T-cell (primary cell): Measurements from ENCODE around the gene SBK3. TPM values are rescaled to one million over a fixed set of nuclear protein-coding genes. Genes with fewer than 3 reads are reported as not detected.

Experiments used
- ATAC-seq, 4 experiments: fragments of 200-7000 bp in 3 of 4; fragments of 150-1000 bp in 1 of 4; cut with Tn5 transposase; replicated peaks in 1 of 4; 1 replicate in 3 of 4; 2 replicates in 1 of 4; pipeline ENCODE4 v1.10.0; 2021; ENCODE audit warnings: moderate library complexity in 3 of 4, mild to moderate bottlenecking in 2 of 4, moderate number of reproducible peaks in 1 of 4
- CTCF ChIA-PET, 2 donors: fragments of 300-600 bp; sonication (Branson Sonifier 250); formaldehyde crosslinking; loops; one replicate each; lab custom pipeline; 2022; ENCODE audit warnings: antibody characterized with exemption in 2 of 2; lab: Charles Lee
- POLR2A ChIA-PET, 2 donors: fragments of 300-600 bp; sonication (Branson Sonifier 250); formaldehyde crosslinking; loops; one replicate each; lab custom pipeline; 2022; ENCODE audit warnings: antibody characterized with exemption in 2 of 2; lab: Charles Lee
- DNase-seq, 35 experiments: peaks; one replicate each; pipeline versions ENCODE4 v3.0.0 to v3.0.0-alpha.2; 2013 to 2023
- H3K27ac ChIP-seq: one replicate; pipeline ENCODE4 v1.5.1; 2013; ENCODE audit warnings: low read length
- H3K27me3 ChIP-seq, 2 experiments: replicated peaks in 1 of 2; 1 replicate in 1 of 2; 2 replicates in 1 of 2; pipeline versions ENCODE4 v1.6.1 to v1.7.0; 2013; ENCODE audit warnings: low read length in 1 of 2, mixed read lengths in 1 of 2; ENCODE audit not compliant: control insufficient read depth in 2 of 2, insufficient read depth in 2 of 2; ENCODE audit errors: extremely low read depth in 1 of 2
- H3K36me3 ChIP-seq, 2 donors: 1 replicate in 1 of 2; 2 replicates in 1 of 2; pipeline versions ENCODE4 v1.6.1 to v1.7.0; 2013; ENCODE audit warnings: low read length in 1 of 2; ENCODE audit not compliant: control insufficient read depth in 2 of 2, insufficient read depth in 1 of 2; ENCODE audit errors: extremely low read depth in 1 of 2
- H3K4me1 ChIP-seq, 2 experiments: 1 replicate in 1 of 2; 2 replicates in 1 of 2; pipeline versions ENCODE4 v1.6.1 to v1.7.0; 2013; ENCODE audit warnings: low read length in 2 of 2, mixed read lengths in 1 of 2; ENCODE audit not compliant: insufficient read depth in 2 of 2, control insufficient read depth in 1 of 2; ENCODE audit errors: extremely low read depth in 1 of 2
- H3K4me3 ChIP-seq, 2 donors: 1 replicate in 1 of 2; 2 replicates in 1 of 2; pipeline versions ENCODE4 v1.5.1 to v1.7.0; 2013; ENCODE audit warnings: mild to moderate bottlenecking in 2 of 2, low read length in 1 of 2, moderate library complexity in 1 of 2; ENCODE audit not compliant: control insufficient read depth in 1 of 2; ENCODE audit errors: extremely low read depth in 1 of 2
- H3K9me3 ChIP-seq: 2 replicates; pipeline ENCODE4 v1.7.0; 2013
- H3K27ac Mint-ChIP-seq, 2 donors: one replicate each; pipeline ENCODE4 v1.8.0; 2020 to 2021; ENCODE audit warnings: mild to moderate bottlenecking in 2 of 2, mixed read lengths in 2 of 2
- H3K27me3 Mint-ChIP-seq, 2 donors: one replicate each; pipeline ENCODE4 v1.8.0; 2021 to 2022; ENCODE audit warnings: mixed read lengths in 2 of 2
- H3K36me3 Mint-ChIP-seq: one replicate; pipeline ENCODE4 v1.8.0; 2021; ENCODE audit warnings: mixed read lengths
- H3K4me1 Mint-ChIP-seq, 3 donors: one replicate each; pipeline ENCODE4 v1.8.0; 2020 to 2022; ENCODE audit warnings: mixed read lengths in 3 of 3, mild to moderate bottlenecking in 1 of 3
- H3K4me3 Mint-ChIP-seq, 3 donors: one replicate each; pipeline ENCODE4 v1.8.0; 2020 to 2022; ENCODE audit warnings: mild to moderate bottlenecking in 3 of 3, mixed read lengths in 3 of 3, moderate library complexity in 3 of 3
- H3K9me3 Mint-ChIP-seq, 3 donors: one replicate each; pipeline ENCODE4 v1.8.0; 2020 to 2022; ENCODE audit warnings: mixed read lengths in 3 of 3
- whole genome bisulfite sequencing: methylation state at CpG from one replicate; pipeline ENCODE4 v1.1.5; 2013; ENCODE audit warnings: missing lambda C conversion rate; ENCODE audit not compliant: insufficient coverage; 5-methylcytosine and 5-hydroxymethylcytosine counted together
- total RNA-seq, 35 experiments: library from RNA in 6 of 35; stranded (reverse) in 6 of 35; fragments of 120-200 nt in 1 of 35; gene quantifications; one replicate each; pipeline versions ENCODE4 v1.2.1 to v1.2.4 and lab custom pipeline; 2013 to 2026

SBK3 gene
- total RNA-seq, 5 donors from 2014 or later (not counting 1 experiment from before 2014, with no cell fraction given) = not detected

DNA sequence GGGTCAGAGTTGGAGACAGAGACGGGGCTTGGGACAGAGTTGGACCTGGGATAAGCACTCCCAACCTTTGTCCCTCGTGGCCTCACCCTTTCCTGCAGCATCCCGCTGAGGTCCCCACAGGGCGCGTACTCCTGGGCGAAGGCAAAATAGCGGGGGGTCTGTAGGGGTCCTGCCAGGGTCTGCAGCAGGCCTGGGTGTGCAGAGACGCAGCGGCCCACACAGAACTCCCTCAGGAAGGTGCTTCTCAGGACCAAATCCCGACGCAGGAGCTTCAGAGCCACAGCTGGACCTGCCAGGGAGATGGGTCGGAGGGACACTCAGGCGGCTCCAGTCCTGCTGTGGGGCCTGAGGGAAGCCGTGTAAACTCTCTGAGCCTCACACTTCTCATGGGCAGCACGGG is 1.3 kb downstream of the SBK3 start:
- CTCF ChIA-PET = no interaction called here
- WGBS = 88% methylated on average over 13 of the region's 15 CpGs

DNA sequence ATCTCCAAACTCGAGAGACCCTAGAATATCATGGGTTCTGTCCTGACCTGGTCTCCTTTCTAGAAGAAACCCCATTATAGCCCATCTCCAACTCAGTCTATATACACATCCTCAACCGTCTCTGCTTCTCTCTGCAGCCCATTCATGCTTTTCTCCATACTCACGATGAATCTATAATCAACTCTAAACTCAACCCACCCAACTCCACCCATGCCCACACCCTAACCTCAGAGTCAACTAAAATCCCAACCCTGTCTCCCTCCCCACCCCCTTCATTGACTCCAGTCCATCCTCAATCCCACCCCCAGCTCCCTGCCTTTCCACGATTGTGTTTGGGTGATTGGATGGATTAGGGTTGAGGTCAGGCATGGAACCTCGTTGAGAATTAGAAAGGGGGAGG is 1.8 kb downstream of the SBK3 start:
- POLR2A ChIA-PET = no interaction called here
- DNase-seq (no peak), ATAC-seq (no peak)
- Histone ChIP-seq H3K4me3 (no peak overlapping the region), H3K27ac (no peak overlapping the region), H3K9me3 (no peaks in the 10 kb centered on the region), H3K4me1 (no peaks in the 10 kb centered on the region), H3K36me3 (no peaks in the 10 kb centered on the region), H3K27me3 (peaks cover 0 to 45% of the 10 kb centered on the region in 2 experiments)
- H3K9me3 Mint-ChIP-seq = peaks cover 0 to 3% (median 0%) of the 10 kb centered on the region in 3 donors
- no peaks in the 10 kb centered on the region for H3K36me3 Mint-ChIP-seq
- peaks cover 23 to 37% of the 10 kb centered on the region in 2 donors for H3K27me3 Mint-ChIP-seq
- H3K27ac Mint-ChIP-seq = no peak overlapping the region
- H3K4me1 Mint-ChIP-seq = no peaks in the 10 kb centered on the region
- no peak overlapping the region for H3K4me3 Mint-ChIP-seq
- CTCF ChIA-PET = no interaction called here
- 55% methylated on average over 4 of the region's 5 CpGs for WGBS

More for the DNA sequence above, 1.3 kb downstream of the SBK3 start:
- H3K4me3 ChIP-seq = no peak overlapping the region
- POLR2A ChIA-PET = no interaction called here
- no peak overlapping the region for H3K27ac Mint-ChIP-seq
- peaks cover 0 to 3% (median 0%) of the 10 kb centered on the region in 3 donors for H3K9me3 Mint-ChIP-seq
- no peaks in the 10 kb centered on the region for H3K36me3 ChIP-seq
- no peaks in the 10 kb centered on the region for H3K9me3 ChIP-seq
- no peaks in the 10 kb centered on the region for H3K36me3 Mint-ChIP-seq
- H3K4me3 Mint-ChIP-seq = no peak overlapping the region
- no peaks in the 10 kb centered on the region for H3K4me1 ChIP-seq
- ATAC-seq (no peak), DNase-seq (no peak)
- peaks cover 0 to 48% of the 10 kb centered on the region in 2 experiments for H3K27me3 ChIP-seq
- H3K4me1 Mint-ChIP-seq = no peaks in the 10 kb centered on the region
- peaks cover 23 to 38% of the 10 kb centered on the region in 2 donors for H3K27me3 Mint-ChIP-seq
- H3K27ac ChIP-seq = no peak overlapping the region

DNA sequence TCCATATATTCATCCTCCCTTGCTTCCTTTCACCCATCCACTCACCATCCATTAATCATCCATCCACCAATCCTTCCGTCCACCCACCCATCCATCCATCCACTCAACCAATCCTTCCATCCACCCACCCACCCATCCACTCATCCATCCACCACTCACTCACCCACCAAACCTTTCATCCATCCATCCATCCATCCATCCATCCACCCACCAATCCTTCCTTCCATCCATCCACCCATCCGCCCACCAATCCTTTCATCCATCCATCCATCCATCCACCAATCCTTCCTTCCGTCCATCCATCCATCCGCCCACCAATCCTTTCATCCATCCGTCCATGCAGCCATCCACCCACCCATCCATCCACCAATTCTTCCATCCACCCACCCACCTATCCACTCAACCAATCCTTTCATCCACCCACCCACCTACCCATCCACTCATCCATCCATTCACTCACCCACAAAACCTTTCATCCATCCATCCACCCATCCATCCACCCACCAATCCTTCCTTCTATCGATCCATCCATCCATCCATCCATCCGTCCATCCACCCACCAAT is 3.0 kb downstream of the SBK3 start:
- ATAC-seq = no peak
- POLR2A ChIA-PET = no interaction called here
- DNase-seq = no peak

DNA sequence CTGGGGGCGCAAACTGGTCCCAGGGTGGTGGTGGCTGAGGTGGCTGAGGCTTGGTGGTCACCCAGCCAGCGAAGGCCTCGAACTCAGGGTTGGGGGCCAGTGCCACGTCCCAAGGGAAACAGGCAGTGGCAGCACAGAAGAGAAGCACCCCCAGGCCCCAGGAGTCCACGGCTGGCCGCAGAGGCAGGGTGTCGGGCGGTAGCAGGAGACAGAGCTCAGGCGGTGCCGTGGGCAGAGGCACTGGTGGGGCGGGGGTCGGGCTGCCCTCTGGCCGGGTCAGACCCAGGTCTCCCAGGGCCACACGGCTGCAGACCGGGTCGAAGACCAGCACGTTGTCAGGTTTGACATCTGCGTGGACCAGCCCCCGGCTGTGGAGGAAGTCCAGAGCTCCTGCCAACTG is 4.3 kb downstream of the SBK3 start:
- Mint-ChIP-seq H3K36me3 (no peaks in the 10 kb centered on the region), H3K27me3 (peaks cover 13 to 18% of the 10 kb centered on the region in 2 donors), H3K4me1 (no peaks in the 10 kb centered on the region), H3K4me3 (no peak overlapping the region), H3K27ac (no peak overlapping the region), H3K9me3 (peaks cover 0 to 3% (median 0%) of the 10 kb centered on the region in 3 donors)
- no peaks in the 10 kb centered on the region for H3K9me3 ChIP-seq
- no peak overlapping the region for H3K27ac ChIP-seq
- no peaks in the 10 kb centered on the region for H3K4me1 ChIP-seq
- no peak for ATAC-seq
- POLR2A ChIA-PET = no interaction called here
- 84% methylated on average over 19 of the region's 19 CpGs for WGBS
- no peak overlapping the region for H3K4me3 ChIP-seq
- no peak for DNase-seq
- H3K27me3 ChIP-seq = peaks cover 0 to 33% of the 10 kb centered on the region in 2 experiments
- H3K36me3 ChIP-seq = no peaks in the 10 kb centered on the region
- CTCF ChIA-PET = no interaction called here

More for the DNA sequence above, 3.0 kb downstream of the SBK3 start:
- CTCF ChIA-PET = no interaction called here
- no peak overlapping the region for H3K4me3 ChIP-seq
- no peaks in the 10 kb centered on the region for H3K4me1 ChIP-seq
- WGBS = 77% methylated on average over 7 of the region's 7 CpGs
- H3K9me3 Mint-ChIP-seq = peaks cover 0 to 3% (median 0%) of the 10 kb centered on the region in 3 donors
- no peaks in the 10 kb centered on the region for H3K36me3 ChIP-seq
- no peak overlapping the region for H3K27ac ChIP-seq
- H3K27me3 ChIP-seq = peaks cover 0 to 42% of the 10 kb centered on the region in 2 experiments
- H3K36me3 Mint-ChIP-seq = no peaks in the 10 kb centered on the region
- H3K4me1 Mint-ChIP-seq = no peaks in the 10 kb centered on the region
- H3K4me3 Mint-ChIP-seq = no peak overlapping the region
- no peak overlapping the region for H3K27ac Mint-ChIP-seq
- H3K9me3 ChIP-seq = no peaks in the 10 kb centered on the region
- peaks cover 15 to 26% of the 10 kb centered on the region in 2 donors for H3K27me3 Mint-ChIP-seq

DNA sequence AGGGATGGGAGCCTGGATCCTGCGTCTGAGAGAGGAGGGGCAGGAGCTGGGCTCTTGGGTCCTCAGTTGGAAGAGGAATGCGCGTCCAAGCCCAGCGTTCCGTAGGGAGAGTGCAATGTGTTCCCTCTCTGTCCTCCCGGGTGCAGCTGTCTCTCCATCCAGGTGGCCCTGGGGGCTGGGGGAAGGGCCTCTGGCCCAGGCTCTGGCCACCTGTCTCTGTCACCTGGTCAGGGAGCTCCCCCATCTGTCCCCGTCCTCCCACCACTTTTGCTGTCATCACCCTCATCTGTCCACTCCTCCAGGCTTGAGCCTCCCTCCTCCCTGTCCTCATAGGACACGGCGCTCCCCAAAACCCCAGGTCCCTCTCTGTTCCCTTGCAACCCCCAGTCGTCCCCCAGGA is 4.7 kb downstream of the SBK3 start:
- Histone ChIP-seq H3K36me3 (no peaks in the 10 kb centered on the region), H3K27me3 (peaks cover 0 to 28% of the 10 kb centered on the region in 2 experiments), H3K27ac (no peak overlapping the region), H3K9me3 (no peaks in the 10 kb centered on the region), H3K4me3 (no peak overlapping the region), H3K4me1 (no peaks in the 10 kb centered on the region)
- no peak overlapping the region for H3K27ac Mint-ChIP-seq
- H3K27me3 Mint-ChIP-seq = peaks cover 8 to 13% of the 10 kb centered on the region in 2 donors
- ChIA-PET POLR2A (no interaction called here), CTCF (no interaction called here)
- H3K4me1 Mint-ChIP-seq = no peaks in the 10 kb centered on the region
- 92% methylated on average over 9 of the region's 10 CpGs for WGBS
- ATAC-seq (no peak), DNase-seq (no peak)
- H3K4me3 Mint-ChIP-seq = no peak overlapping the region
- H3K9me3 Mint-ChIP-seq = peaks cover 0 to 3% (median 0%) of the 10 kb centered on the region in 3 donors
- H3K36me3 Mint-ChIP-seq = no peaks in the 10 kb centered on the region

DNA sequence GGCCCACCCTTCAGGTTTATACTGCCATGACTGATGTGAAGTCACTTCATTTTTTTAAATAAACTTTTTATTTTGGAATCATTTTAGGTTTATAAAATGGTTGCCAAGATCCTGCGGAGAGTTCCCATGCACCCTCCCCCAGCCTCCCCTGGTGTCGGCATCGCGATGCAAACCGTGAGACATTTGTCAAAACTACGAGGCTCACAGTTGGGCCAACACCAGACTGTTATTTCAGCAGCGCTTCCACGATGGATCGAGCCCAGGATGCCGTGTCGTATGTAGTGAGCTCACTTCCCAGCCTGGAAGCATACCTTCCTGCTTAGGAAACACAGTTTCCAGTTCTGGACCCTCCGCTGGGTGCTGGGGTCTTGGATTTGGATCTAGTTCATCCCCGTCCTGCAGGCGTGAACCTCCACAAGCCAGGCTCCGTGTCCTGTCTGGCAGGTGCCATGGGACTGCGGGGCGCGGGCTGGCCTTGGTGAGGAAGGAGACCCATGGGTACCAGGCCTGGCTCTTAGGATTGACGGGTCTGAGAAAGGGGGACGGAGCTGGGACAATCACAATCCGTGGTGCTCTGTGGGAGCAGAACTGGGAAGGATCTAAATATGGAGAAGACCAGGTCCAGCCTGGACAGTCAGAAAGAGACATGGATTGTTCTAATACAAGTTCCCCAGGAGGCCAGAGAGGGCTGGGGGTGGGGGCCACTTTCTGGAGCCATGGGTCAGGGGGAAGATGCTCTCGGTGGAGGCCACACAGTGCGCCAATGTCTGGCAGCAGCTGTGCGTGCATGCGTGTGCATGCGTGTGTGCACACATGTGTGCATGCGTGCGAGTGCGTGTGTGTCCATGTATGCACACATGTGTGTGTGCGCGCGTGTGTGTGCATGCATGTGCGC is 6.0 kb downstream of the SBK3 start:
- H3K27me3 ChIP-seq = peaks cover 0 to 15% of the 10 kb centered on the region in 2 experiments
- peaks cover 0 to 3% (median 0%) of the 10 kb centered on the region in 3 donors for H3K9me3 Mint-ChIP-seq
- no peak for ATAC-seq
- no peaks in the 10 kb centered on the region for H3K36me3 ChIP-seq
- no peak overlapping the region for H3K4me3 ChIP-seq
- POLR2A ChIA-PET = no interaction called here
- no peaks in the 10 kb centered on the region for H3K4me1 Mint-ChIP-seq
- no peak overlapping the region for H3K27ac ChIP-seq
- 91% methylated on average over 33 of the region's 33 CpGs for WGBS
- CTCF ChIA-PET = no interaction called here
- DNase-seq = no peak
- no peaks in the 10 kb centered on the region for H3K4me1 ChIP-seq
- peaks cover 5 to 7% of the 10 kb centered on the region in 2 donors for H3K27me3 Mint-ChIP-seq
- no peaks in the 10 kb centered on the region for H3K9me3 ChIP-seq
- H3K36me3 Mint-ChIP-seq = no peaks in the 10 kb centered on the region
- H3K4me3 Mint-ChIP-seq = no peak overlapping the region
- H3K27ac Mint-ChIP-seq = no peak overlapping the region
